SH-SY5Y (cell line): ENCODE measurements around the gene MOV10.

Experiments used
- GATA2 ChIP-seq: IDR thresholded peaks from 2 replicates; pipeline ENCODE4 v1.6.1; 2011; ENCODE audit warnings: mild to moderate bottlenecking, low read depth, low read length
- GATA3 ChIP-seq: IDR thresholded peaks from 2 replicates; pipeline ENCODE4 v1.6.1; 2011; ENCODE audit warnings: low read depth, mild to moderate bottlenecking, low read length, moderate library complexity

DNA sequence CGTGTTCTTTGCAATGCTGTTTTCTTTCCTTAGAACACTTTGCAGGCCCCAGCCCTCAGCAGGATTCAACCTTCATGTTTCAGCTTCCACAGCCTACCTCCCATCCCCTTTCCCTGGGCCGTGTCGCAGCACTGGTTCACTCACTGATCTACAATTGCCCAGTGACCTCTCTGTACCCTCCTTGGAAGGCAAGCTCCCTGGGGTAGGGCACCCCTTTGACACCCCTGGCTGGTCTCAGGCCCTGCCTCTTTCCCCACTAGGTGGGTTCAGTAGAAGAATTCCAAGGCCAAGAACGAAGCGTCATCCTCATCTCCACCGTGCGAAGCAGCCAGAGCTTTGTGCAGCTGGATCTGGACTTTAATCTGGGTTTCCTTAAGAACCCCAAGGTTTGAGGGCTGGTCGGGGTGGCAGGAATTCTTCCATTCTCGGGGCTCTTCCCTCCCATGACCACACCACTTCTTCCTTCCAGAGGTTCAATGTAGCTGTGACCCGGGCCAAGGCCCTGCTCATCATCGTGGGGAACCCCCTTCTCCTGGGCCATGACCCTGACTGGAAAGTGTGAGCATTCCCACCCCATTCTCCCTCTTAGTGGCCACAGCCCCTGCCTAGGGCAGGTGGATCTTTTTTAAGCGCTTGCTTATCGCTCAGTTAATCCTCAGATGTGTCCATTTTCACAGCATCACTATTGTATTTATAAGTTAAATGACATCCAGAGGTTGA is 25.1 kb downstream of the MOV10 start:
- TF ChIP-seq GATA3 (no peak), GATA2 (no peak)
